Measurements from ENCODE around the gene OVCH2. TPM values are rescaled to one million over a fixed set of nuclear protein-coding genes. Genes with fewer than 3 reads are reported as not detected.

Gene OVCH2
- total RNA-seq, 2 donors from 2014 or later = not detected

DNA sequence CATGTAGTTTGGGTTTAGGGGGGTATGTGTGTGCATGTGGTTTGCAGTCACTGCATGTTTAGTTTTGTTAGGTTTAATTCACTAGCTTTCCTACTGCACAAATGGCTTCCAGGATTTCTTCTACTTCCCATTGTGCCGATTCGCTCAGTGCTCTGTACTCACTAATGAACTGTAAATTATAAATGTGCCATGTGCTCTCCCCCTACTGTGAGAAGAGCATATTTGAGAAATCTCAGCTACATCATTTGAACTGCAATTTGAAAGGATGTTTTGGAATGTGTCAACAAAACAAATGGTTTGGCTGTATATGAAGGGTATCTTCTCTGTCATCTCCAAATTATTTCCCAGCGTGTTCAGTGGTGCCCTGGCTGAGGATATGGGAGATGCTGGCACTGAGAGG lies 61.1 kb downstream of the OVCH2 start:
- Mint-ChIP-seq H3K27me3 (no peaks in the 10 kb centered on the region), H3K4me3 (no peak overlapping the region), H3K36me3 (ENCODE audit: low read depth) (peaks cover 14% of the 10 kb centered on the region), H3K4me1 (peaks cover 2% of the 10 kb centered on the region), H3K27ac (no peak overlapping the region)
- no peak for DNase-seq
- no peaks in the 10 kb centered on the region for H3K9me3 ChIP-seq (ENCODE audit: control insufficient read depth, low read length, poor library complexity, severe bottlenecking)
- no peak for ATAC-seq

DNA sequence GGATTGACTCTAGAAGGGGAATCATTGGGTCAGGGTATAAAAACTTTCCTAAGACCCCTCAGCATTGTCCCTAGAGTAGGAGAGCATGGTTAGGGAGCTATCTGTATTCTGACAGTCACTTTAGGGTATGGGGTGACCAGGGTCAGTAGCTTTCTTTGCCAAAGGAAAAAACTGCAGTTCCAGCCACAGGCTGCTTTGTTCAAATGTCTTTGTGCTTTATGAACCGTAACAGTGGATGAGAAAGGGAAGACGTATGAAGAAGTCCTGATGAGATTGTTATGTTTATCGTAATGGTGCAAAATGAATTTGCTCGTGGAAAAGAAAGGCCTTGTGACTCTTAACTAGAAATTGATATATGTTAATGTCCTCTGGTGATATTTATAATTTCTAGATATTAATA lies 63.0 kb downstream of the OVCH2 start:
- Mint-ChIP-seq H3K4me1 (peaks cover 7% of the 10 kb centered on the region), H3K4me3 (no peak overlapping the region), H3K27ac (no peak overlapping the region), H3K36me3 (ENCODE audit: low read depth) (peaks cover 19% of the 10 kb centered on the region), H3K27me3 (no peaks in the 10 kb centered on the region)
- H3K9me3 ChIP-seq (ENCODE audit: control insufficient read depth, low read length, poor library complexity, severe bottlenecking) = no peaks in the 10 kb centered on the region
- ATAC-seq = no peak
- DNase-seq = no peak

DNA sequence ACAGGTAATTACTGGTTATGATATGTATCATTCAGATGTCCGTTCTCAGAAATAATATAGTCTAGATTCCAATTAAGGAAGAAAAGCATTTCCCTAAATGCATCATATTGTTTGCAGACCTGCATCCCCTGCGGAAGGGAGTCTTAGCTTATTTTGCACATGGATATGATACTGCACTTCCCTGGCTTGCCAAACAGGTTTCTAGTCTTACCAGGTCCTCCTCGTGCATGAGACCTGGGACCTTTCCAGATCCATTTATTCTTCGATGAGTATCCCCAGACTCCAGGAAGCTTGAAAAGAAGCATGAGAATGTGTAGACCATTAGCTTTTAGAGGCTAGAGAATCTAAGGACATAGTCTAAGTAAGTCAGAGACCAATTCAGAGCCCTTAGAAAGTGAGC lies 63.5 kb downstream of the OVCH2 start:
- no peak for ATAC-seq
- Mint-ChIP-seq H3K36me3 (ENCODE audit: low read depth) (peaks cover 21% of the 10 kb centered on the region), H3K4me1 (peaks cover 7% of the 10 kb centered on the region), H3K27ac (no peak overlapping the region), H3K4me3 (no peak overlapping the region), H3K27me3 (no peaks in the 10 kb centered on the region)
- DNase-seq = no peak
- H3K9me3 ChIP-seq (ENCODE audit: control insufficient read depth, low read length, poor library complexity, severe bottlenecking) = no peaks in the 10 kb centered on the region

DNA sequence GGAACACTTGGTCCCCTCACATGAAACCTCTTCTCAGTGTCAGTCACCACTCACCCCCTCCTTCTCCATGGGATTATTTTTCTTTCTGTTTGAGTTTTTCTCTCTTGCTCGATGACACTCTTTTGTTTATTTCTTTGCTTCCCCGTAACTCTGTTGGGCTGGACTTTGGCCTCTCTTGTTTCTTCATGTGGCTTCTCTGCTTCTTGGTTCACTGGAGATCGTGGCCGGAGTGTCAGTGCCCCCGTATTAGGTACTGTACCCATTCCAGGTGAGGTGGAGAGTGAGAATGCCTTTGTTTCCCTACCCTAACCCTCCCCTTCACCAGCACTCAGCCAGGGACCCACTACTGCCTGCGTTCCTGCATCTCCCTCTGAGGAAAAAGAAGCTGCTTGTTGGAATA lies 65.5 kb downstream of the OVCH2 start:
- H3K4me3 Mint-ChIP-seq = no peak overlapping the region
- no peaks in the 10 kb centered on the region for H3K9me3 ChIP-seq (ENCODE audit: control insufficient read depth, low read length, poor library complexity, severe bottlenecking)
- no peak for DNase-seq
- H3K36me3 Mint-ChIP-seq (ENCODE audit: low read depth) = peaks cover 30% of the 10 kb centered on the region
- ATAC-seq = no peak
- peak overlapping the region; percentile 53 for H3K27ac Mint-ChIP-seq
- H3K27me3 Mint-ChIP-seq = no peaks in the 10 kb centered on the region
- H3K4me1 Mint-ChIP-seq = peaks cover 10% of the 10 kb centered on the region

DNA sequence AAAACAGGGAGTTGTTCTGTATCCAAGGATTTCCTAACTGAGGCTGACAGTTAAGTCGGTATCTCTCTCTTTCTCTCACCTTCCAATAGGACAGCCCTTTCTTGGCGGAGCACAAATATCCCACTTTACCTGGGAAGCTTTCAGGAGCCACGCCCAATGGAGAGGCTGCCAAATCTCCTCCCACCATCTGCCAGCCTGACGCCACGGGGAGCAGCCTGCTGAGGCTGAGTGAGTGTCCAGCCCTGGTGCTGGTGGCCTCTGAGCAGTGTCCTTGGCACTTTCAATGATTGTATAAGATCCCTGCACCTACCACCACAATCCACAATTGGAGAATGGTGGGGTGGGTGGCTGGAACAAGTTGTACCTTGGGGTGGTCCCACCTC lies 66.6 kb downstream of the OVCH2 start:
- Mint-ChIP-seq H3K4me3 (no peak overlapping the region), H3K27ac (no peak overlapping the region), H3K36me3 (ENCODE audit: low read depth) (peaks cover 32% of the 10 kb centered on the region), H3K27me3 (no peaks in the 10 kb centered on the region), H3K4me1 (peaks cover 10% of the 10 kb centered on the region)
- DNase-seq (no peak), ATAC-seq (no peak)
- no peaks in the 10 kb centered on the region for H3K9me3 ChIP-seq (ENCODE audit: control insufficient read depth, low read length, poor library complexity, severe bottlenecking)

Other genes with a start within 250 kb of the OVCH2 start
- not detected for gene OLFML1, start 221.0 kb downstream of the OVCH2 start, total RNA-seq
- gene PPFIBP2, start 192.5 kb downstream of the OVCH2 start, total RNA-seq = 10 to 100 TPM; 26.2 to 40.6 TPM
- under 1 TPM in 1 of 2 donors, not detected in 1; 0.20 TPM for gene CYB5R2, start 33.0 kb downstream of the OVCH2 start, total RNA-seq
- gene OR5P2, start 90.5 kb upstream of the OVCH2 start, total RNA-seq = not detected
- not detected for gene OR5P3, start 124.4 kb upstream of the OVCH2 start, total RNA-seq
- gene OR10A6, start 224.8 kb upstream of the OVCH2 start, total RNA-seq = not detected
- gene OR10A3, start 235.2 kb upstream of the OVCH2 start, total RNA-seq = not detected

Measured in T-helper 17 cell (primary cell).